ENCODE data around the gene PAPLN.

The PAPLN gene

GRCh38 chr14:73249564-73250316 lies 12.4 kb downstream of the PAPLN start:
- no peak for TF ChIP-seq CTCF (IDR thresholded peaks at IDR 0.05; ENCODE audit: insufficient read depth, low read depth, low read length, missing control alignments)
- H3K4me3 ChIP-seq (ENCODE audit: low read depth, low read length), result no peak overlapping the region
- DNase-seq (ENCODE audit: low read depth), result no peak

DNA sequence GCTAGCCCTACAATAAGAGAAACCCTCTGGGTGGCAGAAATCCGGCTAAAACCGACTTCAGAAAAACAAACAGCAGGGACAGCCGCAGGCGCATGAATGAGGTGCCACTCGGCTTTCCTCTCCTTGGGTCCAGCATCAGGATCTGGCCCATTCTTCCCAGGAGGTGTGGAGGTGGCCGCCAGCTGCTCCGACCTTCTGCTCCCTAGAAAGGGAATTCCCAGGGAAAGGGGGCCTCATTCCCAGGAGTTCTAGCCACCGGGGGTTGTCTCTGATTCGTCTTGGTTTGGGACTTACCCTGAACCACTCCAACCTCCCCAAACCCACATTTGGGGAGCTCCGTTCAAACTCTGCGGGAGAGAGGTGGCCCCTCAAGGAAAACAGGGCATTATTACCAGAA lies 13.0 kb downstream of the PAPLN start:
- DNase-seq (ENCODE audit: low read depth), result no peak
- TF ChIP-seq CTCF (IDR thresholded peaks at IDR 0.05; ENCODE audit: insufficient read depth, low read depth, low read length, missing control alignments), result no peak
- no peak overlapping the region for H3K4me3 ChIP-seq (ENCODE audit: low read depth, low read length)

- no peak for DNase-seq (ENCODE audit: low read depth)
- no peak overlapping the region for H3K4me3 ChIP-seq (ENCODE audit: low read depth, low read length)
- TF ChIP-seq CTCF (IDR thresholded peaks at IDR 0.05; ENCODE audit: insufficient read depth, low read depth, low read length, missing control alignments), result no peak
These were observed 13.6 kb downstream of the PAPLN start for GRCh38 chr14:73250781-73251500.

- no peak for TF ChIP-seq CTCF (IDR thresholded peaks at IDR 0.05; ENCODE audit: insufficient read depth, low read depth, low read length, missing control alignments)
- no peak for DNase-seq (ENCODE audit: low read depth)
These were observed 14.4 kb downstream of the PAPLN start for GRCh38 chr14:73251516-73252215.

GRCh38 chr14:73252491-73253322 lies 15.4 kb downstream of the PAPLN start:
- H3K4me3 ChIP-seq (ENCODE audit: low read depth, low read length), result no peak overlapping the region
- no peak for TF ChIP-seq CTCF (IDR thresholded peaks at IDR 0.05; ENCODE audit: insufficient read depth, low read depth, low read length, missing control alignments)
- DNase-seq (ENCODE audit: low read depth), result no peak

More at GRCh38 chr14:73251516-73252215, 14.4 kb downstream of the PAPLN start:
- H3K4me3 ChIP-seq (ENCODE audit: low read depth, low read length), result no peak overlapping the region

GRCh38 chr14:73253323-73253610 lies 16.0 kb downstream of the PAPLN start:
- DNase-seq (ENCODE audit: low read depth), result no peak
- TF ChIP-seq CTCF (IDR thresholded peaks at IDR 0.05; ENCODE audit: insufficient read depth, low read depth, low read length, missing control alignments), result no peak
- H3K4me3 ChIP-seq (ENCODE audit: low read depth, low read length), result no peak overlapping the region
